Liver (tissue), 9 donors: ENCODE data around the gene ZNF597. TPM values are rescaled to one million over a fixed set of nuclear protein-coding genes. Genes with fewer than 3 reads are reported as not detected.
A peak's percentile ranks its signal among the peaks of the same experiment; 100 is the strongest.
"Not testable (repeated sequence)": the region's sequence is repeated elsewhere in the genome, so short reads cannot be mapped to it uniquely, and the experiment has no call there.

Experiments
- DNase-seq: peaks from one replicate; pipeline ENCODE4 v3.0.0-alpha.2; 2017; ENCODE audit warnings: low spot score
- H3K27ac ChIP-seq, 2 donors: one replicate each; pipeline ENCODE4 v1.7.0; 2013; ENCODE audit warnings: inconsistent platforms in 2 of 2, low read length in 2 of 2, control low read depth in 1 of 2, low read depth in 1 of 2, mild to moderate bottlenecking in 1 of 2
- H3K27me3 ChIP-seq, 4 donors: one replicate each; pipeline versions ENCODE4 v1.6.1 to v1.7.0; 2013; ENCODE audit warnings: low read length in 3 of 4, inconsistent platforms in 1 of 4, mild to moderate bottlenecking in 1 of 4, moderate library complexity in 1 of 4; ENCODE audit not compliant: control insufficient read depth in 4 of 4, insufficient read depth in 4 of 4
- H3K36me3 ChIP-seq, 4 donors: one replicate each; pipeline versions ENCODE4 v1.6.1 to v1.7.0; 2013; ENCODE audit warnings: low read length in 3 of 4, mild to moderate bottlenecking in 3 of 4, low read depth in 1 of 4, moderate library complexity in 1 of 4; ENCODE audit not compliant: control insufficient read depth in 4 of 4, insufficient read depth in 3 of 4
- H3K4me1 ChIP-seq, 4 donors: one replicate each; pipeline versions ENCODE4 v1.6.1 to v1.7.0; 2013; ENCODE audit warnings: low read length in 3 of 4, mild to moderate bottlenecking in 3 of 4, moderate library complexity in 1 of 4; ENCODE audit not compliant: control insufficient read depth in 4 of 4, insufficient read depth in 4 of 4
- H3K4me3 ChIP-seq, 3 donors: one replicate each; pipeline versions ENCODE4 v1.6.1 to v1.7.0; 2013; ENCODE audit warnings: low read length in 3 of 3, control low read depth in 1 of 3, low read depth in 1 of 3, mild to moderate bottlenecking in 1 of 3
- H3K9ac ChIP-seq, 2 donors: one replicate each; pipeline ENCODE4 v1.7.0; 2013; ENCODE audit warnings: low read length in 2 of 2, mild to moderate bottlenecking in 2 of 2, moderate library complexity in 2 of 2, control low read depth in 1 of 2, low read depth in 1 of 2
- H3K9me3 ChIP-seq, 4 donors: one replicate each; pipeline versions ENCODE4 v1.6.1 to v1.7.0; 2013; ENCODE audit warnings: low read length in 3 of 4; ENCODE audit not compliant: control insufficient read depth in 4 of 4
- ATF3 ChIP-seq: IDR thresholded peaks from 2 replicates; pipeline ENCODE4 v1.6.1; 2016; ENCODE audit warnings: antibody characterized with exemption
- CTCF ChIP-seq: fragments of 150-350 bp; IDR thresholded peaks from 2 replicates; pipeline ENCODE4 v1.5.1; 2017; ENCODE audit warnings: improper control_type of control experiment, low read depth, low read length; ENCODE audit not compliant: missing input control
- EGR1 ChIP-seq, 2 donors: IDR thresholded peaks; 2 replicates each; pipeline ENCODE4 v1.6.1; 2016 to 2018; ENCODE audit warnings: antibody characterized with exemption in 2 of 2, low read depth in 2 of 2
- FOXA1 ChIP-seq: IDR thresholded peaks from 2 replicates; pipeline ENCODE4 v1.6.1; 2016; ENCODE audit warnings: antibody characterized with exemption
- FOXA2 ChIP-seq: IDR thresholded peaks from 2 replicates; pipeline ENCODE4 v1.6.1; 2016; ENCODE audit warnings: antibody characterized with exemption
- GABPA ChIP-seq, 2 donors: IDR thresholded peaks in 1 of 2; conservative IDR thresholded peaks in 1 of 2; 2 replicates each; pipeline ENCODE4 v1.6.1; 2016; ENCODE audit warnings: antibody characterized with exemption in 2 of 2, mild to moderate bottlenecking in 1 of 2, moderate library complexity in 1 of 2
- HNF4A ChIP-seq, 2 donors: conservative IDR thresholded peaks; 2 replicates each; pipeline ENCODE4 v1.6.1; 2016; ENCODE audit warnings: antibody characterized with exemption in 2 of 2, mild to moderate bottlenecking in 2 of 2
- HNF4G ChIP-seq: IDR thresholded peaks from 2 replicates; pipeline ENCODE4 v1.6.1; 2016; ENCODE audit warnings: antibody characterized with exemption
- JUND ChIP-seq, 2 donors: IDR thresholded peaks; 2 replicates each; pipeline ENCODE4 v1.6.1; 2016; ENCODE audit warnings: antibody characterized with exemption in 2 of 2
- MAX ChIP-seq: IDR thresholded peaks from 2 replicates; pipeline ENCODE4 v1.6.1; 2016; ENCODE audit warnings: antibody characterized with exemption
- NR2F2 ChIP-seq: IDR thresholded peaks from 2 replicates; pipeline ENCODE4 v1.6.1; 2016; ENCODE audit warnings: antibody characterized with exemption
- RAD21 ChIP-seq, 2 donors: IDR thresholded peaks; 2 replicates each; pipeline ENCODE4 v1.6.1; 2016; ENCODE audit warnings: antibody characterized with exemption in 2 of 2, mild to moderate bottlenecking in 2 of 2
- REST ChIP-seq: IDR thresholded peaks from 2 replicates; pipeline ENCODE4 v1.6.1; 2016; ENCODE audit warnings: antibody characterized with exemption, mild to moderate bottlenecking
- RXRA ChIP-seq, 2 donors: IDR thresholded peaks; 2 replicates each; pipeline ENCODE4 v1.6.1; 2017 to 2018; ENCODE audit warnings: antibody characterized with exemption in 2 of 2, mild to moderate bottlenecking in 1 of 2
- SP1 ChIP-seq: IDR thresholded peaks from 2 replicates; pipeline ENCODE4 v1.6.1; 2018; ENCODE audit warnings: antibody characterized with exemption, mild to moderate bottlenecking
- TAF1 ChIP-seq: conservative IDR thresholded peaks from 2 replicates; pipeline ENCODE4 v1.6.1; 2016; ENCODE audit warnings: antibody characterized with exemption, mild to moderate bottlenecking
- YY1 ChIP-seq: IDR thresholded peaks from 2 replicates; pipeline ENCODE4 v1.6.1; 2016; ENCODE audit warnings: antibody characterized with exemption, mild to moderate bottlenecking
- ZBTB33 ChIP-seq: IDR thresholded peaks from 2 replicates; pipeline ENCODE4 v1.6.1; 2016; ENCODE audit warnings: antibody characterized with exemption
- WGBS: extraction: QIAGEN DNeasy Blood & Tissue Kit; methylation state at CpG from one replicate; pipeline ENCODE4 v1.1.7; 2013; 5-methylcytosine and 5-hydroxymethylcytosine counted together
- polyA plus RNA-seq, 2 donors: library from polyadenylated mRNA; stranded (reverse) in 1 of 2; unstranded in 1 of 2; fragments of 200-250 nt in 1 of 2; fragments of >200 nt in 1 of 2; fragmentation: Nextera tagmentation in 1 of 2; extraction: Ambion mirVana in 1 of 2; gene quantifications; one replicate each; pipeline versions ENCODE4 v1.2.1 to v1.2.3, GENCODE V29; 2013 to 2015
- total RNA-seq, 2 donors: library from RNA; depleted of rRNA; stranded (reverse); fragments of >200 nt; gene quantifications; one replicate each; pipeline ENCODE4 v1.2.3, GENCODE V29; 2014
- donor health status: healthy.
- donor health status: healthy.
- donor health status: healthy.
- donor health status: healthy.
- donor health status: healthy.

The ZNF597 gene
- total and polyA plus RNA-seq, 4 donors = 0.53 to 1.7 (median 0.85) TPM

- H3K4me1 ChIP-seq = peaks cover 0 to 12% (median 2%) of the 10 kb centered on the region in 4 donors
- not testable (repeated sequence) for H3K9ac ChIP-seq, H3K9me3 ChIP-seq, DNase-seq, H3K27ac ChIP-seq, H3K27me3 ChIP-seq, H3K4me3 ChIP-seq
- H3K36me3 ChIP-seq = peaks cover 6 to 10% (median 8%) of the 10 kb centered on the region in 4 donors
- WGBS = 96% methylated on average over 7 of the region's 7 CpGs
Measured at GRCh38 chr16:3474870-3475269, 31.6 kb upstream of the ZNF597 start.

- peak; percentile 60 for DNase-seq
- TF ChIP-seq MAX = no peak
- no peak for TF ChIP-seq REST
- no peak for TF ChIP-seq GABPA (IDR thresholded peaks at IDR 0.05 in 1 of 2, conservative IDR thresholded peaks at IDR 0.05 in 1 of 2)
- TF ChIP-seq RAD21 (IDR thresholded peaks at IDR 0.05) = no peak
- no peak for TF ChIP-seq YY1
- TF ChIP-seq NR2F2 = no peak
- no peak for TF ChIP-seq EGR1 (IDR thresholded peaks at IDR 0.05; ENCODE audit: low read depth in 2 of 2)
- no peak for TF ChIP-seq ZBTB33
- no peak for TF ChIP-seq CTCF
- no peak for TF ChIP-seq FOXA1
- TF ChIP-seq FOXA2 = no peak
- TF ChIP-seq JUND (IDR thresholded peaks at IDR 0.05) = no peak
- TF ChIP-seq HNF4G = no peak
- no peak for TF ChIP-seq SP1
- TF ChIP-seq HNF4A (conservative IDR thresholded peaks at IDR 0.05) = no peak
- no peak for TF ChIP-seq RXRA (IDR thresholded peaks at IDR 0.05)
- TF ChIP-seq ATF3 = no peak
- no peak for TF ChIP-seq TAF1
- Histone ChIP-seq H3K36me3 (peaks cover 2 to 6% (median 4%) of the 10 kb centered on the region in 4 donors), H3K9me3 (no peaks in the 10 kb centered on the region), H3K27ac (no peak overlapping the region), H3K4me3 (no peak overlapping the region), H3K9ac (no peak overlapping the region), H3K4me1 (peaks cover 0 to 16% (median 2%) of the 10 kb centered on the region in 4 donors), H3K27me3 (no peaks in the 10 kb centered on the region)
- WGBS = 81% methylated on average over 16 of the region's 16 CpGs
Measured at GRCh38 chr16:3474136-3474779, 31.0 kb upstream of the ZNF597 start.

- not testable (repeated sequence) for H3K27ac ChIP-seq, H3K9me3 ChIP-seq, H3K36me3 ChIP-seq, H3K9ac ChIP-seq, H3K27me3 ChIP-seq, DNase-seq, H3K4me3 ChIP-seq
- 100% methylated on average over 3 of the region's 3 CpGs for WGBS
- peaks cover 0 to 16% (median 2%) of the 10 kb centered on the region in 4 donors for H3K4me1 ChIP-seq
Measured at GRCh38 chr16:3473596-3473943, 30.3 kb upstream of the ZNF597 start.
